ENCODE results near the gene DBH.

The DBH gene

DNA sequence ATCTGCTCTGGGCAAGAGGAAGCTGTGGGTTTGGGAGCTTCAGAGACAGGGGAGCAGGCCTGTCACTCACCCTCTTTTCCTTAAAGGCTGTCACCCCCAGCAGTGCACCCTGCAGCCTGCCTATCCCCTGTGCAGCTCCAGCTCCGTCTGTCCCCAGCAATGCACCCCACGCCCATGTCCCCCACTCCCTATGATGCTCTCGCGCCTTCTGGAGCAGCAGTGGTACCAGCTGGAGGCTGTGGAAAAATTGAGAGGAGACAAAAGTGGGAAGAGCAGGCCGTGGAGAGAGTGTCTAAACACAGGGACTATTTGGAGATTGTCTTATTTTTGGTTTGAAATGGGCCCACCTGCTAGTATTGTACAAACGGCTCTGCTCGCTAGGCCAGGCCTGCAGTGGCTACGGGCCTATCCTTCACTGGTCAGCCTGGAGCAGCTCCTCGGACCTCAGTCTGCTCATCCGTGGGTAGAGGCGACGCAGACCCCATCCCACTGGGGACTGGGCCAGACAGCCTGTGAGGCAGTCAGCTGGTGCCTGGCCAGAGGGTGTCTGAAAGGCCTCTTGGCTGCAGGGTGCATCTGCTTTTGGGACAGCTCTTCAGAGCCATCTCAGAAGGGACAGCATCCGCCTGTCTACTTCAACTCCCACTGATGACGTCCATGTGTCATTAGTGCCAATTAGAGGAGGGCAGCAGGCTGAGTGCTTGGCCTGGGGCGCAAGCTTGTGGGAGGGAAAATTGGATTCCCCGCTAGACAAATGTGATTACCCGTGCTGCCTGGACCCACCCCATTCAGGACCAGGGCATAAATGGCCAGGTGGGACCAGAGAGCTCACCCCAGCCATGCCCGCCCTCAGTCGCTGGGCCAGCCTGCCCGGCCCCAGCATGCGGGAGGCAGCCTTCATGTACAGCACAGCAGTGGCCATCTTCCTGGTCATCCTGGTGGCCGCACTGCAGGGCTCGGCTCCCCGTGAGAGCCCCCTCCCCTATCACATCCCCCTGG lies at the start of gene DBH:
Gene DBH (plus strand): TSS at position 831 of the 999 bp plus-strand sequence. CDS start 9 bp downstream, at position 840.
- no peak for DNase-seq (ENCODE audit: low read depth in 2 of 2)

DNA sequence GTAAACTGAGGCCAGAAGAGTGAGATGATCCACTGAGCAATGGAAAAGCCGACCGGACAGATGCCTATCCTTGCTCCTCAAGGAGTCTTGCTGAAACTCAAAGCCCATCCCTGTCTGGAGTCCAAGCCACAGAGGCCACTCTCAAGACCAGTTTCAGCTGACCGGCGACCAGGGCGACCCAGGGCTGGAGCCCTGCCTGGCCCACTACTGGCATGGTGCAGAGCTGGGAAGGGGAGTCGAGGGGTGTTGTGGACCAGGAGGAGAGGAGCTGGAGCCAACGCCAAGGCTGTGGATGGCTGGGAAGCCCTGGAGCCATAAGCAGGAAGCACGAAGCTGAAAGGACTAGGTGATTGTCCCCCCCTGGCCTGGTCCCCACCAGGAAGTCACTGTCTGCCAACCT lies 49.1 kb upstream of the DBH start:
- DNase-seq (ENCODE audit: low read depth in 2 of 2), result no peak

DNA sequence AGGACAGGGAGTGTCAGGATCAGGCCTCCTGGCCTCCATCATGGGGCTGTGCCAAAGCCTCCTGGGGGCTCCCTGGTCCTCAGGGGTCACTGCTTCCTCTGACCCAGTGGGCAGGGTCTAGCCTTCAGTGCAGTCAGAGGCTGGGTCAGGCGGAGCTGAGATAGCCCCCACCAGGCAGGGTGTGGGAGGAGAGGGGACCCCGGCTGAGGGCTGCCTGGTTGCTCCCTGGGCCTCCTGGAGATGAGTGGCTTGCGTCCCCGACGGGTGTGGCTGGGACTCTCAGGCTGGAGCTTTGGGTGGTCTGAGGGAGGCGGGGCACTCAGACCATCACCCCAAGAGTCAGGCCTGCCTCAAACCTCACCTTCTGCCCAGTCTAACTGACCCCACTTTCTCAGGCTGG lies 48.7 kb upstream of the DBH start:
- no peak for DNase-seq (ENCODE audit: low read depth in 2 of 2)

DNA sequence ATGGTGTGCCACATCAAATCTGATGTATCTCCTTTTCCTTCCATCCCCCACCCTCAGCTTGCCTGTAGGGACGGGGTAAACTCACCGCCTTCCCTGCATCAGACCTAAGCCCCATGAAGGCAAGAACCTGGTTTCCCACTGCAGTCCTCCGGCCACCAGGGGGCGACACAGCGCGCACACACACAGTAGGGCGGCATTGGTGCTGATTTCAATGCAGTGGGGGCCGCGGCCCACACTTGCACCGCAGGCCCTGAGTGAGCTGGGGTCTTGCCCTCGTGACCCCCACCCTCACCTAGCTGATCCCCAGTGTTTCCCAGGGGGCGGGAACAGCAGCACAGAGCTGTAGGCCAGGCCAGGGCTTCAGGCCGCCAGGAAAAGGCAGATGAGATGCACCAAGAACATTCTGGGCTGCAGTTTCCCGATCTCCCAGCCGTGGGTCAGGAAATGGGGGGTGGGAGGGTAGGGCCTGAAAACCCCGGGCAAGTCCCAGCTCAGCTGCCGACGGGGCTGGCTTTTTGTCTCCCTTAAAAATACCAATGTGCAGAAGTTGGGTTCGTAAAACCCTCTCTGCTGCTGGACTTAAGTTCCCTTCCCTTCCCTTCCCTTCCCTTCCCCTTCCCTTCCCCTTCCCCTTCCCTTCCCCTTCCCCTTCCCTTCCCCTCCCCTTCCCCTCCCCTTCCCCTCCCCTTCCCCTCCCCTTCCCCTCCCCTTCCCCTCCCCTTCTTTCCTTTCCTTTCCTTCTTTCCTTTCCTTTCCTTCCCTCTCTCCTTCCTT lies 46.5 kb upstream of the DBH start:
- peak in 1 of 2 donors; percentile 14 for DNase-seq (ENCODE audit: low read depth in 2 of 2)

DNA sequence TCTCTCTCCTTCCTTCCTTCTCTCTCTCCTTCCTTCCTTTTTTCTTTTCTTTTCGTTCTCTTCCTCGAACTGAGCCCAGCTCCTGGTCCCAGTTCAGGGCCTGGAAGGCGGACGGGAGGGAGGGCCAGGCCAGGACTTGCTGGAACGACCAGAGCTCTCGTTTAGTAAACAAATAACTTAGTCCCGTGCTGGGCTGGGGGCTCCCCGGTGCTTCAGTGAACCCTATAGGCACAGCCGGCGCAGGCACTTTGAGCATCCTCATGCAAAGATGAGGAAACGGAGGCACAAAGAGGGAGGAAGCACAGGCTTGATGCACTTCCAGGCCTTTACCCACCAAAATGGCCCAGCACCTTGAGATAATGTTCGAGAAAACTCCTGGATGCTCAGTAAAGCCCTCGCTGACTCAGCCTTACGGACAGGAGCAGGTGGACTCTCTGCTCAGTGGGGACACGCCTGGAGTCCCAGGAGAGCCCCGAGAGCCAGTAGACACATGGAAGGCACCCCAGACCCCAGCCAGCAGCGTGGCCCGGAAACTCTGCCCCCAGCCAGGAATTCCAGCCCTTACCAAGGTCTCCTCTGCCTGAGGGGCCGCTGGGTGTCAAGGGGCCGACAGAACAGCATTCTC lies 45.8 kb upstream of the DBH start:
- no peak for DNase-seq (ENCODE audit: low read depth in 2 of 2)

DNA sequence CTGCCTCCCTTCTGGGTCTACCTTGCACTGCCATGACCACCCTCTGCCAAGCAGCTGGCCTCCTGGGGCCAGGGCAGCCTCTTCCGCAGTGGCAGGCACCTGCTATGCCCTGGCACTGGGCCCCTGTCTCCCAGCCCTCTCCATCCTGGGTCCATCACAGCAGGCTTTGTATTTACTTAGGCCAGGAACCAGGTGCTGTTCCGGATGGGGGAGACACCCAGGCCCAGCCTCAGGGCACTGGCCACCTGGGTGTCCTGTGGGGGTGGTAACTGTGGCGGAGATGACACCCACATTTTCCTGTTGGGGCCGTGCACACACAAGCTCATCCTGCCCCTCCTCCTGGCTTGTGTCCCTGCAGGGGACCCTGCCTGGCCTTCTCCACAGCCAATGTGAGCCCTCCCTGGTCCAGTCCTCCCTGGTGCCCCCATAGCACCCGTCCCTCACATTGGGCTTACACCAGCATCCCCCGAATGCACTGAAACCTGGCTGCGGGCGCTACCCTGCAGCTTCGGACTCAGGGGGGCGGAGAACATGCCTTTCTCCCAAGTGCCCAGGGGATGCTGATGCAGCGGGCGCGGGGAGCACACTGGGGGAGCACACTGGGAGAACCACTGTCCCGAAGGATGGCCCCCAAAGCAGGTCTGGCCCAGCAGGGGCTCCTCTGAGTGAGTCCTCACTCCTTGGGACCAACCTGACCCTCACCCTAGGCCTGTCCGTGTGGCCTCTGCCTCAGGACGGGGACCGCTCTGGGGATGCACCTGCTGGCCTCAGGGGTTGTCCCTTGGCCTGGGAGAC lies 44.9 kb upstream of the DBH start:
- no peak for DNase-seq (ENCODE audit: low read depth in 2 of 2)

DNA sequence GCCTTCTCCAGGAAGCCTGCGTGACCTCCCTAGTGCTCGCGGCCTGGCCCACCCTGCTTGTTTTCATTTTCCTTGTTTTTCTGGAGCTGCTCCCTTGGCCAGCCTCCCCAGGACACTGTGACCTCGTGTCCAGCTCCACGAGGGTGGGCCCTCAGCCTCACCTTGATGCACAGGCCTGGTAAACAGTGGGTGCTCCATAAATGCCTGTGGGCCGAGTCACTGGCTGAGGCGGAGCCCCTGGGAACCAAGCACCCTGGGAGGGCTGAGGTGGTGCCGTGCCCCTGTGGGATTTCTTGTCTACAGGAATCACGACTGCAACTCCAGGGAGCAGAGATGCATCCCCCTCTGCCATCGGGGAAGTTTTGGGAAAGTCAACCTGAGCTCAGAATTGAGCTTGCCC lies 44.2 kb upstream of the DBH start:
- DNase-seq (ENCODE audit: low read depth in 2 of 2), result no peak

DNA sequence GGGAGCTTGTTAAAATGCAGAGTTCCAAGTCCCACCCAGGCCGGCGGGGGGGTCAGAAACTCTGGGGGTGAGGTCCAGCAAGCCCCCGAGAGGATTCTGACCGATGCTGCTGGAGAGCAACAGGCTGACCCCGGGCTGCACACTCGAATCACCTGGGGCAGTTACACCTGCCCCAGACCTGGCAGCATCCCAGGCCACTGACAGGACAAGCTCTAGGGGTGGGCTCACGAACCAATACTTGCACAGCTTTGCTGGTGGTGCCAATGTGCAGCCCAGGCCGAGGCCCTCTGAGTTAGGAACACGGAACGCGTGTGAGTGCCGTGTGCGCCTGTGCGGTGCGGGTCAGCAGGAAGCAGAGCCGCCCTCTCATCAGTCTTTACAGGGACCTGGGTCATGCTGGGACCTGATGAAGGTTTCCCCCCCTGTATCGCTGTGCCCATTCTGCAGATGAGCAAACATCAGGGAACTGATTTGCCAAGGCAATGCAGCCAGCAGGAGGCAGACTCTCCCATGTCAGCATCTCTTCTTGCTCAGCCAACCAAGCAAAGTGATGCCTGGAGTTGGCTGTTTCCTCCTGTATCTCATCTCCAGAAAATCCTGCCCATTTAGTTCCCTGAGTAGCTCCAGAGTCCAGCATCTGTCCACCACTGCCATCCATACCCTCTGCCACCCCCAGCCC lies 43.3 kb upstream of the DBH start:
- no peak for DNase-seq (ENCODE audit: low read depth in 2 of 2)

DNA sequence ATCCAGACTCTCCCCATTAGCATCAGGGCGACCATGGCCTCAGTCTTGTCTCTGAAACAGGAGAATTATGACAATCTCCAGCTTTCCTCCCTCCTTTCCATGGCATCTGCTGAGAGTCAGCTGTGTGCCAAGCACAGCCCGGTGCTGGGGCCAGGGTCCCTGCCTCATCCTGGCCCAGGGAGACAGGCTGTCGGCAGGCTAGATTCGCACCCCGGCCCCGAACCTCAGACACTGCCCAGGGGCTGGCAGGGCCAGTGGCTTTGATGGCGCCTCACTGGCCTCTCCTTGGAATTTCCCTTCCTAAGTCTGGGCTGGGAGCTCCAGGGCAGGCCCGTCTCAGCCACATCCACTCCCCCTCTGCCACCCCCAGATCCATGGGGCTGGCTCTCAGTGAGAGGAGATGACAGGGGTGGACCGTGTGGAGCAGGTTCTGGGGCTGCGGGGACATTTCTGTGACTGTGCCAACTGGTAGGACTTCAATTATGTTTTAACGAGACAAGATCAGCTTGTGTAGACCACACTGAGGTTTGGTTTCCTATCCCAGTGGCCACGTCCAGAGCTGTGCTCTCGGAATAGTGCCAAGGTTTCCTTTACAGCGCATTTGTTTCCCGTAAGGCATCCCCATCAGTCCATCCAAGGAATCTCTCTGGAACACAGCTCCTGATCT lies 42.4 kb upstream of the DBH start:
- no peak for DNase-seq (ENCODE audit: low read depth in 2 of 2)

DNA sequence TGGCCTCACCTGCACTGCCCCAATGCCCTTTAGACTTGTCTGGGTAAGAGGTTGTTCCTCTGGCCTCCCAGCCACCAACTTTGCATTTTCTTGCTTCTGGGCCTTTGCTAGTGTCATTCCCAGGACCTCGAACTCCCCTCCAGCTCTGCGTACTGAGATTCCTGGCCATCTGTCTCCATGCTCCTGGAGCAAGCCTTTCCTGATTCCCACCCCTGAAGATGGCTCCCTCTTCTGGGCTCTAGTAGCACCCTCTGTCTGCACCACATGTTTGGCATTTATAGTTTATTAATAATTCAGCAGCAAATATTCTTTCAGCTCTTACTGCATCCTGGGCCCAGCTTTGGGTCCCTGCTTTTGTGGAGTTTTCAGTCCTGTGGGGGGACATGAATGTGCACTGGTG lies 41.9 kb upstream of the DBH start:
- no peak for DNase-seq (ENCODE audit: low read depth in 2 of 2)

DNA sequence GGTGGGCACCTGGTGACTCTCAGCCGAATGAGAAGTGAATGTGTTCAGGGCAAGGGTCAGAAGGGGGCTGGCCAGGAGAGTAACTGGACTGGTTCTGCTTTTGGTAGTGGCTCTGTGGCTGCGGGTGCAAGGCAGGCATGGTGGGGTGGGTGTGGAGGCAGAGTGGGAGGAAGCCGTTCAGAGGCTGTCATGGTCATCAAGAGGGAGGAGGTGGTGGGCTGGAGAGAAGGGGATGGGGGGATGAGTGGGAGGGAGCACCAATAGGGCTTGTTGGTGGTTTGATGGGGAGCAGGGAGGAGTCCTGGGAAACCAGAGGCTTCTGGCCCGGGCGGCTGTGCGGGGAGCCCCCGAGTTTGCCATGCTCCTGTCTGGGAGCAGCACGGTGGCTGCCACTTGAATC lies 40.3 kb upstream of the DBH start:
- DNase-seq (ENCODE audit: low read depth in 2 of 2), result no peak

DNA sequence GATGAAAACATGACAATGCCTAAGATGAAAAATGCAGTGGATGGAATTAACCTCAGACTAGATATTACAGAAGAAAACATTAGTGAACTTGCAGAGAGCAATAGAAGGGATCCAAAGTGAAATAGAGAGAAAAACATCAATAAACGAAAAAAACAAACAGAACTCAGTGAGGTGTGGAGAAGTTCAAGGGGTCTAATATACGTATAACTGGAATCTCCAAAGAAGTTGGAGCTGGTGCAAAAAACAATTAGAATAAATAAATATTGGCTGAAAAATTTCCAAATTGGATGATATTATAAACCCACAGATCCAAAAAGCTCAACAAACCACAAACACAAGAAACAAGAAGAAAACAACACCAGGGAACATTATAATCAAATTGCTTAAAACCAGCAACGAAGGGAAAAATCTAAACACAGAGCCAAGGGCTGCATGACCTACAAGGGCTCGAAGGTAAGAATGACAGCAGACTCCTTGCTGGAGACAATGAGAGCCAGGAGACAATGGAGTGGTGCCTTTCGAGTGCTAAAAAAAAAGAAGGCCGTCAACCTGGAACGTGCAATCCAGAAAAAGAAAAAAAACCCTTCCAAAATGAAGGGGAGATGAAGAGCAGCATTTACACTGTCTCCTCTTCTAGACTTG lies 38.7 kb upstream of the DBH start:
- no peak for DNase-seq (ENCODE audit: low read depth in 2 of 2)

DNA sequence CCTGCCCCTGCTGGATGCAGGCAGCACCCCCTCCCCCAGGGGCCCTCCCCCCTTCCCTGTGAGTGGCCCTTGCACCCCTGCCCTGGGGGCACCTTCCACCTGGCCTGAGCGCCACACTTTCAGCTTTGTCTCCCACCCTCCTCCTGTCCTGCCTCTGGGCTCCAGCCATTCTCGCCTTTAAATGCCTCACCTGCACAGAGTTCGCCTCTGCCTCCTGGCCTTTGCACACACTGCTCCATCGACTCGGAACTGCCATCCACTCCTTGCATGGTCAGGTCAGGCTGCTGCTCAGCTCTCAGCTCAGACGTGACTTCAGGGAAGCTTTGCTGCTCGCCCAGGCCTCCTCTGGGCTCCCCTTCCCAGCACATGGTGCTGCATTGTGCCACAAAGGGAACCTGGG lies 37.2 kb upstream of the DBH start:
- DNase-seq (ENCODE audit: low read depth in 2 of 2), result no peak

DNA sequence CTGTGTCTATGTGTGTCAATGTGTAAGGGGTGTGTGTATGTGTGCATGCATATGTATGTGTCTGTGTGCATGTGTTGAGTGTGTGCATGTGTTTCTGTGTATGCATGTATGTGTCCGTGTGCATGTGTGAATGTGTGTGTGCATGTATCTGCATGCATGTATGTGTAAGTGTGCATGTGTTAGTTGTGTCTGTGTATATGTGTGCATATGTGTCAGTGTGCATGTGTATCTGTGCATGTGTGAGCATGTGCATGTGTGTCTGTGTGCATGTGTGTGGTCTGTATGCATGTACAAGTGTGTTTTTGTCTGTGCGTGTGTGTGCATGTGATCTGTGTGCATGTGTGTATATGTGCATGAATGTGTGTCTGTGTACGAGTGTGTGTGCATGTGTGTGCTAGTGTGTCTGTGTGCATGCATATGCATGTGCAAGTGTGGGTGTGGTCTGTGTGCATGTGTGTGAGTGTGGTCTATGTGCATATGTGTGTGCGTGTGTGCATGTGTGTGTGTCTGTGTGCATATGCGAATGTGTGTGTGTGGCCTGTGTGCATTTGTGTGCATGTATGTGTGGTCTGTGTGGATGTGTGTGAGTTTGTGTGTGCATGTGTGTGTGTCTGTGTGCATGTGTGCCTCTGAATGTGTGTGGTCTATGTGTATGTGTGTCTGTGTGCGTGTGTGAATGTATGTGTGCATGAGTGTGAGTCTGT lies 36.5 kb upstream of the DBH start:
- DNase-seq (ENCODE audit: low read depth in 2 of 2), result no peak

DNA sequence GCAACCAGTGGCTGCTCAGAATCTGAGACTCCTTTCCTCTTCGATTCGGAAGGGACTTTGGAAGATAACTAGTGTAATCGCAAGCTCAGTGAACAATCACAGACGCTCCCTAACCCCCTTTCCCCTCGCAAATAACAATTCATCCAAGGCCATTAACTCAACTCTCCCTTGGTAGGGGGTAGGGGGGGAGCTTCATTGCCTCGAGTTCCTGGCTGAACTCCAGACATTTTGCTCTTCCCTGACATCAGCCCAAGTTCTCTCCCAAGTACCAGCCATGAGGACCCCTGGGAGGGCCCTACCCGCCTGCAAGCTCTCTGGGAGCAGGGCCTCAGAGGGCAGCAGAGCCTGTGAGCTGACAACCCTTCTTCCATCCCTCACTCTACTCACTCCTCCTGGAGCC lies 35.4 kb upstream of the DBH start:
- no peak for DNase-seq (ENCODE audit: low read depth in 2 of 2)

DNA sequence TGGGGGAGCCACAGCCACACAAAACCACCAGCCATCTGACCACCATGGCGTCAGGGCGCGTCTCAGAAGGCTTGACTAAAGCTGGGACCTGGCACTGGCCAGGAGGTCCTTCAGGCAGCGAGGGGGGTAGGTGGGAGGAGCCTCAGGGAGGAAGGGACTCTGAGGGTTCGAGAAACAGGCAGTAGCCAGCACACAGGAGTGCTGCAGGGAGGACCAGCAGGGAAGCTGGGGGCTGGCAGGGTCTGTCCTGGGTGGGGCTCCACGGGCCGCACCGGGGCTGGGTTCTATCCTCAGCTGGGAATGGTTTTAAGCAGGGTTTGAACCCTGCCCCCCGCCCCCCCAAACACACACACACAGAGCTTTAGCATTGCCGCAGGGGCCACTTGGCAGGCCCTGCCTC lies 34.4 kb upstream of the DBH start:
- DNase-seq (ENCODE audit: low read depth in 2 of 2), result no peak

DNA sequence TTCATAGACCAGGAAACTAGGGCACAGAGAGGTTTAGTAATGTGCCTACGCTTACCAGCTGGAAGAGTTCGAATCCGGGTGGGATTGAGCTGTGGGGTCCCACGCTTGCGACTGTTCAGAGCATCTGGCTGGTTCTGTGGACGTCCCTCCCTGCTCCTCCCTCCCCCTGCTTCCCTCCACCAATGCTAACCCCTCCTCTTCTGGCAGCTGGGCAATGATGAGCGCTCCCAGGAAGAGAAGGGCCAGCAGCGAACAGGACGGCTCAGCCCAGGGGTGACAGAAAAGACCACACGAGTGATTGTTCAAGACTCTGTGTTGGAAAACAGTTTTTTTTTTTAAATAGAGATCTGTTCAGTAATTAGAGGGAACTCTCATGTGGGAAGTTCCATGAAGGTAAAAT lies 33.9 kb upstream of the DBH start:
- no peak for DNase-seq (ENCODE audit: low read depth in 2 of 2)

DNA sequence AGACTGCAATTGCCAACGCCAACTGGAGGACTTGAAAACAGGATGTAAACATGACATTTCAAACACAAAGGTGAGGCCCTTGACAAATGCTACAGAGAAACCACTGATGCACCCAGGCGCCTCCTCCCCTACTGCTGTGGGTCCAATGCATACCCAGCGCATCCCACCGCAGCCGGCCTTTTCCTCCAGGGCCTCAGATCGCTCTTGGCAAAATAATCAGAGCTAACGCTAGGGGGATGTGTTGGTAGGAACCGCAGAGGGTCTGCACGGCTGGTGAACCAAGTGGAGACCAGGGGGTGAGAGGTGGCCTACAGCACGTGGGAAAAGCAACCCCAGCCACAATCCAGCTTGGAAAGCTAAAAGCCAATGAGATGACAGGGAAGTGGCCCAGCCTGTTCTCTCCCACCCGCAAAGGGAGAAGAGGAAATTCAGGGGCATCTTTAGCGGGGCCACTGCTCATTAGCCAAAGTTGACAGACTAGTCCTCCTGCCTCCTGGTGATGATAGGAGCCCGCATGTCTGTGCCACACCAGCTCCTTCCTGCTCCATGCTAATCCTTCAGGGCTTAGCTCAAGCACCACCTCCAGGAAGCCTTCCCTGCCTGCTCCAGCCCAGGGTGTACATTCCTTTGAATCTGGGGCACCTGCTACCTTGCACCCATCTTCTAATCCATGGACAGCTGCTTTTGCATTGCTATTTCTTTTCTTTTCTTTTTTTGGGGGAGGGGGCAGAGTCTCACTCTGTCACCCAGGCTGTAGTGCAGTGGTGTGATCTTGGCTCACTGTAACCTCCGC lies 32.8 kb upstream of the DBH start:
- DNase-seq (ENCODE audit: low read depth in 2 of 2), result no peak

DNA sequence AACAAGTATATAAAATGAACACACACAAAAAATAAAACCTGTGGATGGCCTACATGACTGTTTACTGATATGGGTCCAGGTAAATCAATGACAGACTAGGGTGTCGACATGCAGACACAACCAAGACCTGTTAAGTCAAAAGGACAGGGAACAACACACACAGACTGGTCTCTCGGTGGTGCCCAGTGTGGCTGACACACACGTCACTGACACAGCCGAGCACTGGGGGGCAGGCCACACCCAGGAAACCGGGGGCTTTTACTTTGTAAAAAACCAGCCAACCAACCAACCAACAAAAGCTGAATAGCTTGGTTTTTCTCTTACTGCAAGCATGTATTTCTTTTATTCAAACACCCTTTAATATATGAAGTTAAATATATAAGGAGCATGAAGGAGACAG lies 31.9 kb upstream of the DBH start:
- no peak for DNase-seq (ENCODE audit: low read depth in 2 of 2)
